ENCODE measurements around the gene MTHFD1.

MTHFD1 gene

DNA sequence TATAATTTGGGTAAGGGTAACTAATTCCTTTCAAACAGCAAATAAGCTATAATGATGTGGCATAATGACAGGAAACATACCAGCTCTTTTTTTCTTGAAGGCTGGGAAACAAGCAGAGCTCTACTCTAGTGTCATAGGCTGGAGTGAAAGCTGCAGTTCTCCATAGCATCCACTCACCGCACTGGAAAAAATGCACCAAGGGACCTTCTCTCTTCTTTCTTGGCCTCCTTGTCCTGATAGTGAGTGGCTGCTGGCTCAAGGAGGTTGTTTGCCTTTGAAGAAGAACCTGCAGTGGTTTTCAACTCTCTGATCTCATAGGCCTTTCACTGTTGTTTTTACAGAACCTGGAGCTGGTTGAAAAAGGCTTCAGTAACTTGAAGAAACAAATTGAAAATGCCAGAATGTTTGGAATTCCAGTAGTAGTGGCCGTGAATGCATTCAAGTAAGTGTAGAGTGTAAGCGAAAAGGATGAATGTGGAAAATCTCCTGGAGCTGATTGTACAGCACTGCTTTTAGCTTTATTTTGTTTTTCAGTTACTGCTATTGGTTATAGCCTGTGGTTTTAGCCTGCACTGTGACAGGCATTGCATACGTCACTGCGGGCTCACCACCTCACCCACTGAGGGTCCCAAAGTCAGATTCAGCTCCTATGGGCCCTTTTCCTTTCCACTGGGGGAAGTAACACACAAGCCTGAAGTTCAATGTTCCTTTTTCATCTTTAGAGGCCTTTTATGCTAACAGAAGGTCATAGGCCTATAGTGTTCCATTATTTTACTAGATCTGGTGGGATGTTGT lies 59.9 kb downstream of the MTHFD1 start:
- TF ChIP-seq, protein P1, sequence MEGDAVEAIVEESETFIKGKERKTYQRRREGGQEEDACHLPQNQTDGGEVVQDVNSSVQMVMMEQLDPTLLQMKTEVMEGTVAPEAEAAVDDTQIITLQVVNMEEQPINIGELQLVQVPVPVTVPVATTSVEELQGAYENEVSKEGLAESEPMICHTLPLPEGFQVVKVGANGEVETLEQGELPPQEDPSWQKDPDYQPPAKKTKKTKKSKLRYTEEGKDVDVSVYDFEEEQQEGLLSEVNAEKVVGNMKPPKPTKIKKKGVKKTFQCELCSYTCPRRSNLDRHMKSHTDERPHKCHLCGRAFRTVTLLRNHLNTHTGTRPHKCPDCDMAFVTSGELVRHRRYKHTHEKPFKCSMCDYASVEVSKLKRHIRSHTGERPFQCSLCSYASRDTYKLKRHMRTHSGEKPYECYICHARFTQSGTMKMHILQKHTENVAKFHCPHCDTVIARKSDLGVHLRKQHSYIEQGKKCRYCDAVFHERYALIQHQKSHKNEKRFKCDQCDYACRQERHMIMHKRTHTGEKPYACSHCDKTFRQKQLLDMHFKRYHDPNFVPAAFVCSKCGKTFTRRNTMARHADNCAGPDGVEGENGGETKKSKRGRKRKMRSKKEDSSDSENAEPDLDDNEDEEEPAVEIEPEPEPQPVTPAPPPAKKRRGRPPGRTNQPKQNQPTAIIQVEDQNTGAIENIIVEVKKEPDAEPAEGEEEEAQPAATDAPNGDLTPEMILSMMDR (IDR thresholded peaks at IDR 0.05; ENCODE audit: insufficient read depth, low read depth, low read length, missing control alignments), result no peak
- H3K4me3 ChIP-seq (ENCODE audit: low read depth, low read length), result no peak overlapping the region
- no peak for DNase-seq (ENCODE audit: low read depth)

DNA sequence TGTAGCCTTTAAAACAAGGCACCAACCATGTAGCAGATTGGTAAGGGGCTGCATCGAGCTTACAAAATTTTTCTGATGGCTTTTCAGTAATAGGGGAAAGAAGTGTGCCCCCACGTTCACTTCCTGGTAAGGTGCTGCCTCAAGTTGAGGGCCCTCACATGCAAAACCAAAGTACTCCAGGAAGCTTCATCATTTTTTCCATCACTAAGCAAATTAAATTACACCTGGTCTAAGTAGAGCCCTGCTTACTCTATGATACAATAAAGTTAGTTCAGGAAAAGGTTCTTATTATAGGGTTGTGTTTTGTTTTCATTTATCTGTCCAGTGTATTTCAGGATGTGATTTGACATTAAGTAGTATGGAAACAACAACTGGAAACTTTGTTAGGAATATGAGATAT lies 62.1 kb downstream of the MTHFD1 start:
- H3K4me3 ChIP-seq (ENCODE audit: low read depth, low read length), result no peak overlapping the region
- TF ChIP-seq, protein P1 (IDR thresholded peaks at IDR 0.05; ENCODE audit: insufficient read depth, low read depth, low read length, missing control alignments), result no peak
- no peak for DNase-seq (ENCODE audit: low read depth)

DNA sequence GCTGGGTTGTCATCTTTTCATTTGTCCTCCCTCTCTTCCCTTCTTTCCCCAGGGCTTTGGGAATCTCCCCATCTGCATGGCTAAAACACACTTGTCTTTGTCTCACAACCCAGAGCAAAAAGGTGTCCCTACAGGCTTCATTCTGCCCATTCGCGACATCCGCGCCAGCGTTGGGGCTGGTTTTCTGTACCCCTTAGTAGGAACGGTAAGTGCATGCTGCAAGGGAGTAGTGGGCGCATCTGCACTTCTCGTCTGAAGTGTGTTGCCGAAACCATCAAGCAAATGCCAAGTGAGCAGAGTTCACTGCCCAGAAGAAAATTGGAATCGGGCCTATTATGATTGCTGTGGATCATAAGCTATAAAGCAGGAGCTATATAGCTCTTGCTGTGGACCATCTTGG lies 66.5 kb downstream of the MTHFD1 start:
- DNase-seq (ENCODE audit: low read depth), result no peak
- TF ChIP-seq, protein P1 (IDR thresholded peaks at IDR 0.05; ENCODE audit: insufficient read depth, low read depth, low read length, missing control alignments), result no peak
- H3K4me3 ChIP-seq (ENCODE audit: low read depth, low read length), result no peak overlapping the region

DNA sequence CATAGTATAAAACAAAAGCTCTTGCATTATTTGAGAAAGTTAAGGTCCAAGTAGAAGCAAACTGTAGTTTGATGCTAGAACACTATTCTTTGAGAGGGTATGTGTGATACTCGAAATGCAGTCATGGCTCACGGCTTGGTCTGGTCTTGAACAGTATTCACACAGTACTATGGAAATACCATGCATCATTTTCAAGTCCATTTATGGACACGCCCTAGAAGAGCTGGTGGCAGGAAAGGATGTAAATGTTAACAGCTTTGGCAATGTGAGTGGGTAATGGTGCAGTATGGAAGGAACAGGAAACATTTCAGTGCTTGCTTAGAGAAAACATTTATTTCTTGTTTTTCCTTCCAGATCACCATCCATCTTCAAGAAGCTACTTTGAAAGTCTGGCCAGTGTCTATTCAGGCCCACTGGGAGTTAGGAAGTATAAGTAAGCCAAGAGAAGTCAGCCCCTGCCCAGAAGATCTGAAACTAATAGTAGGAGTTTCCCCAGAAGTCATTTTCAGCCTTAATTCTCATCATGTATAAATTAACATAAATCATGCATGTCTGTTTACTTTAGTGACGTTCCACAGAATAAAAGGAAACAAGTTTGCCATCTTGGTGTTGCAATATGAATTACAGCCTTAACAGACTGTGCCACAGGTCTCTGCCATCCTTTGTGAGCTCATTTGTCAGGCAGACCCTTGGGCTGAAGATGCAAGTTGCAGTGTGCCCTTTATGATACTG lies 71.4 kb downstream of the MTHFD1 start:
- no peak for DNase-seq (ENCODE audit: low read depth)
- TF ChIP-seq, protein P1 (IDR thresholded peaks at IDR 0.05; ENCODE audit: insufficient read depth, low read depth, low read length, missing control alignments), result no peak

DNA sequence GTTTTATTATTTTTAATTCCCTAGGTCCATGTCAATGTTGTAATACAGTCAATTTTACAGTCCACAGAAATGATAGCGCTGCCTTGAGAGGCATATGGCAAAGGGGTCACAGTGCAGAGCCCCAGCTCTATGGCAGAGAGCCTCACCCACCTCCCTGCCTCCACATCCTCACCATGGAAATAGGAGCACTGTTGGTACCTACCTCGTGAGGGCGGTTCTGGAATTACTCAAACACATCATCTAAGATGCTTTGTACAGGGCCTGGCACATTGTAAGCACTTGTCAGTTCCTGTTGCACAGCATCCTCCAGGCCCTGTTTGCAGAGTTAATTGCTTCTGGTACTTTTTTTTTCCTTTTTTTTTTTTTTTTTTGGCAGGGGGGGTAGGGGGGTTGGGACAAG lies 73.1 kb downstream of the MTHFD1 start:
- TF ChIP-seq, protein P1 (IDR thresholded peaks at IDR 0.05; ENCODE audit: insufficient read depth, low read depth, low read length, missing control alignments), result no peak
- no peak for DNase-seq (ENCODE audit: low read depth)
- H3K4me3 ChIP-seq (ENCODE audit: low read depth, low read length), result no peak overlapping the region

More for the DNA sequence above, 71.4 kb downstream of the MTHFD1 start:
- H3K4me3 ChIP-seq (ENCODE audit: low read depth, low read length), result no peak overlapping the region

DNA sequence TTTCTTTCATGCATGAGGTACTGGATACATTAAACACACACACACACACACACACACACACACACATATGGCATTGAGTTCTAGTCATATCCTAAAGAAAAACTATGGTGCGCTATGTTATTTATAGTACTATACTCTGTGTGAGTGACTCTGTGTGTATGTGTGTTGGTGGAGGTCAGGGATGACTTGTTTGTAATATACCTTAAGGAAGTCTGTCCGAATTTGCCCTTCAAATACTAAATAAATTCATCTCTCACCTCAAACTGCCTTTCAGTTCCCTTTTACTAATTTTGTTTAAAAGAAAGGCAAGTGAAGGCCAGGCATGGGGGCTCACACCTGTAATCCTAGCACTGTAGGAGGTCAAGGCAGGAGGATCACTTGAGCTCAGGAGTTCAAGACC lies 75.0 kb downstream of the MTHFD1 start:
- DNase-seq (ENCODE audit: low read depth), result peak; percentile 65
- no peak overlapping the region for H3K4me3 ChIP-seq (ENCODE audit: low read depth, low read length)
- TF ChIP-seq, protein P1 (IDR thresholded peaks at IDR 0.05; ENCODE audit: insufficient read depth, low read depth, low read length, missing control alignments), result no peak

All from GM12865 (cell line).